Heart left ventricle (tissue), 16 donors: Measurements from ENCODE around the gene FHL2. TPM values are rescaled to one million over a fixed set of nuclear protein-coding genes. Genes with fewer than 3 reads are reported as not detected.

Source experiments
- ATAC-seq, 4 donors: fragments of 200-7000 bp; cut with Tn5 transposase; one replicate each; pipeline ENCODE4 v1.9.1; 2020 to 2022; ENCODE audit warnings: moderate library complexity in 4 of 4, mild to moderate bottlenecking in 3 of 4, moderate number of reproducible peaks in 1 of 4
- DNase-seq, 5 donors: peaks; one replicate each; pipeline ENCODE4 v3.0.0-alpha.2; 2020
- H3K27ac ChIP-seq, 12 donors: fragments of 200-600 bp; sonication (generic) in 4 of 12; one replicate each; pipeline versions ENCODE4 v1.5.0 to v1.8.0; 2016 to 2022; ENCODE audit warnings: mild to moderate bottlenecking in 2 of 12
- H3K27me3 ChIP-seq, 9 donors: fragments of 200-600 bp; sonication (generic) in 2 of 9; one replicate each; pipeline versions ENCODE4 v1.5.1 to v1.8.0; 2016 to 2022; ENCODE audit warnings: mild to moderate bottlenecking in 3 of 9
- H3K36me3 ChIP-seq, 9 donors: fragments of 200-600 bp; sonication (generic) in 2 of 9; one replicate each; pipeline versions ENCODE4 v1.5.0 to v1.8.0; 2018 to 2022; ENCODE audit warnings: mild to moderate bottlenecking in 2 of 9
- H3K4me1 ChIP-seq, 12 donors: fragments of 200-600 bp; sonication (generic) in 4 of 12; one replicate each; pipeline versions ENCODE4 v1.5.0 to v1.8.0; 2016 to 2022; ENCODE audit warnings: mild to moderate bottlenecking in 3 of 12
- H3K4me3 ChIP-seq, 12 donors: fragments of 200-600 bp; sonication (generic) in 4 of 12; one replicate each; pipeline versions ENCODE4 v1.5.0 to v1.8.0; 2017 to 2022; ENCODE audit warnings: mild to moderate bottlenecking in 9 of 12, moderate library complexity in 4 of 12
- H3K9me3 ChIP-seq, 12 donors: fragments of 200-600 bp; sonication (generic) in 4 of 12; one replicate each; pipeline versions ENCODE4 v1.5.0 to v1.8.0; 2016 to 2022; ENCODE audit warnings: mild to moderate bottlenecking in 1 of 12
- POLR2A ChIP-seq, 2 donors: fragments of 450-650 bp; IDR thresholded peaks; one replicate each; pipeline ENCODE4 v1.6.1; 2017; ENCODE audit warnings: antibody characterized with exemption in 2 of 2, mild to moderate bottlenecking in 2 of 2, moderate library complexity in 2 of 2
- WGBS, 4 donors: extraction: QIAGEN DNeasy Blood & Tissue Kit in 2 of 4; methylation state at CpG; one replicate each; pipeline versions ENCODE4 v1.1.5 to v1.1.7; 2013 to 2018; 5-methylcytosine and 5-hydroxymethylcytosine counted together
- intact Hi-C, 10 donors: fragments of 100-400 bp; cut with DNase I; formaldehyde crosslinking; loops; one replicate each; pipeline versions ENCODE4 v1.11.1 to v1.14.2; 2022
- polyA plus RNA-seq, 2 donors: library from polyadenylated mRNA; stranded (reverse); fragments of 200-250 nt; gene quantifications; one replicate each; pipeline ENCODE4 v1.2.3, GENCODE V29; 2013
- total RNA-seq, 9 donors: library from RNA; depleted of rRNA in 2 of 9; stranded (reverse); fragments of >200 nt in 2 of 9; fragmentation: NEBNext Ultra II Directional in 3 of 9; extraction: Animal tissue kit (Norgen Biotek cat#: 25700) in 3 of 9; gene quantifications; one replicate each; pipeline versions ENCODE4 v1.1.0 to v1.2.4, GENCODE V29; 2016 to 2023
- TF ChIP-seq, protein P1 (sequence below), 12 donors: fragments of 200-600 bp; sonication (generic) in 4 of 12; IDR thresholded peaks; one replicate each; pipeline versions ENCODE4 v1.5.0 to v1.8.0; 2018 to 2022; ENCODE audit warnings: antibody characterized with exemption in 12 of 12, mild to moderate bottlenecking in 5 of 12
- donor health status: ischemic (EF 13 %, LVEDD 7.1; RV severe dilation, severe dysfunction).
- donor health status: healthy with polysubstance abuse.
- donor health status: DM: no; HTN: yes; CAD: no.
- donor health status: DM: no; HTN: no; CAD: no.
- donor health status: ischemic (EF 25% LVEDD 6.9; RV normal size, moderate dysfunction).
- donor health status: ischemic (EF 25% LVEDD 5.7; RV mildly dilated, moderate dysfunction).
- donor health status: healthy.
- donor health status: DM: yes; HTN: yes; CAD: no.
- donor health status: ischemic (EF 35%, LVEDD 5.7; RV mildly dilated, moderate dysfunction).
- donor health status: nonischemic (EF 11% LVEDD 7.7; RV severe dilation, severe dysfunction).
- donor health status: DM: yes; HTN: yes; CAD: no.
- donor health status: PGD.
- donor health status: ischemic (EF 29% LVEDD 5.4; RV normal size, mild dysfunction).
- donor health status: nonischemic (EF 23%, LVEDD 6.1; RV moderate dilation, normal function).

The FHL2 gene
- total and polyA plus RNA-seq, 11 donors = 649 to 4,692 (median 1,165) TPM

DNA sequence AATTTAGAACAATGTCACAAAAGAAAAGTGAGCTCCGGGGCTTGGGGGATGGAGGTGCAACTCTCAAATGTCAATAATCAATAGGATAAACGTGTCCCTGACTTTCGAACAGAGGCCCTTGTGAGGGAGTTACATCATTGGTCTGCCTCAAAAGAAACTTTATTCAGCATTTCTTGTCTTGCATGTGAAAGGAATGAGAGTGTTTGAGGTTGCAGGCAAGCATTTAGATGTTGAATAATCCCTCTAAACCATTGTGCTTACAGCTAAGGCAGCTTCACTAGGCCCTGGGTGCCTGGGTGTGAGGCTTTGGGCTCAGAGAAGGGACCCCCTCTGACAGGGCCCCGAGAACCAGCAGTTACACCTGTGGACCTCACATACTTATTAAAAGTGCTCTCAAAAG is 28.6 kb upstream of the FHL2 start:
- peak in 2 of 4 donors; percentile 6 for ATAC-seq
- H3K4me3 ChIP-seq = no peak overlapping the region
- no peaks in the 10 kb centered on the region for H3K9me3 ChIP-seq
- H3K4me1 ChIP-seq = peaks cover 0 to 70% (median 11%) of the 10 kb centered on the region in 12 donors
- intact Hi-C loops = no loop called here
- TF ChIP-seq POLR2A (IDR thresholded peaks at IDR 0.05) = peak in 1 of 2 donors; percentile 7
- TF ChIP-seq, protein P1, sequence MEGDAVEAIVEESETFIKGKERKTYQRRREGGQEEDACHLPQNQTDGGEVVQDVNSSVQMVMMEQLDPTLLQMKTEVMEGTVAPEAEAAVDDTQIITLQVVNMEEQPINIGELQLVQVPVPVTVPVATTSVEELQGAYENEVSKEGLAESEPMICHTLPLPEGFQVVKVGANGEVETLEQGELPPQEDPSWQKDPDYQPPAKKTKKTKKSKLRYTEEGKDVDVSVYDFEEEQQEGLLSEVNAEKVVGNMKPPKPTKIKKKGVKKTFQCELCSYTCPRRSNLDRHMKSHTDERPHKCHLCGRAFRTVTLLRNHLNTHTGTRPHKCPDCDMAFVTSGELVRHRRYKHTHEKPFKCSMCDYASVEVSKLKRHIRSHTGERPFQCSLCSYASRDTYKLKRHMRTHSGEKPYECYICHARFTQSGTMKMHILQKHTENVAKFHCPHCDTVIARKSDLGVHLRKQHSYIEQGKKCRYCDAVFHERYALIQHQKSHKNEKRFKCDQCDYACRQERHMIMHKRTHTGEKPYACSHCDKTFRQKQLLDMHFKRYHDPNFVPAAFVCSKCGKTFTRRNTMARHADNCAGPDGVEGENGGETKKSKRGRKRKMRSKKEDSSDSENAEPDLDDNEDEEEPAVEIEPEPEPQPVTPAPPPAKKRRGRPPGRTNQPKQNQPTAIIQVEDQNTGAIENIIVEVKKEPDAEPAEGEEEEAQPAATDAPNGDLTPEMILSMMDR (IDR thresholded peaks at IDR 0.05) = no peak
- DNase-seq = no peak
- WGBS, 4 donors = 48 to 61% (median 51%) methylated on average over 4 of the region's 4 CpGs
- no peaks in the 10 kb centered on the region for H3K27me3 ChIP-seq
- H3K36me3 ChIP-seq = peaks cover 0 to 24% (median 0%) of the 10 kb centered on the region in 9 donors
- peak overlapping the region in 8 of 12 donors; percentile 19 to 97 (median 92) for H3K27ac ChIP-seq

DNA sequence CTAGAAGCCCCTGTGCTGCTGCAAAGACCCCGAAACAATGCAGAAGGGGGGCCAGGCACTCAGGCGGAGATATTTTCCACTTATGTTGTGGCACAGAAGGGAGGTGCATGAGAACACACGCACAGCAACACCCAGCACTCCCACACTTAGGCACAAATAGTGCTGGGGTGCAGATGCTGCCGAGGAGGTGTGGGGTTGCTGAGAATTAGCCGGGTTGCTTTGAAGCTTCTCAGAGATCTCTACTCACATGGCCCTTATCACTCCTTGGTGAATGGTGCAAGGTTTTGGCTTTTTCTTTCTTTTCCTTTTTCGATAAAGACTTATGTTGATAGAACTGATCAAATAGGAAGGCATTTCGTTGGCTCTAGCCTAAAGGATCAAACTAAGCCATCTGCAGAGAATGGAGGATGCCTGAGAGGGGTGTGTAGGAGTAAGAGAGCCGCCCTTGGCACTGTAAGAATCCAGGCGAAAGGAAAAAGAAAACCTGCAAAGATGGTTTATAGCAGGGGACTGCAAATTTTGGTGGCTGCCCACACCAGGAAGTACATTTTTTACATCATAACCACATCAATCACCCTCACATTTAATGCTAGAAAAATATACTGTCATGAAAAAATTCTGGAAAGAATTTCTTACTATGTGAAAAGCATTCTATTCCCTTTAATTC is 27.9 kb upstream of the FHL2 start:
- intact Hi-C loops = no loop called here
- no peak for DNase-seq
- peak in 3 of 4 donors; percentile 1 to 25 (median 3) for ATAC-seq
- TF ChIP-seq, protein P1 (IDR thresholded peaks at IDR 0.05) = no peak
- TF ChIP-seq POLR2A (IDR thresholded peaks at IDR 0.05) = peak in 1 of 2 donors; percentile 8
- 27 to 52% (median 32%) methylated on average over 9 of the region's 9 CpGs for WGBS, 4 donors
- H3K27me3 ChIP-seq = no peaks in the 10 kb centered on the region
- H3K27ac ChIP-seq = peak overlapping the region in 7 of 12 donors; percentile 82 to 97 (median 92)
- peaks cover 0 to 24% (median 0%) of the 10 kb centered on the region in 9 donors for H3K36me3 ChIP-seq
- peak overlapping the region in 1 of 12 donors; percentile 9 for H3K4me3 ChIP-seq
- no peaks in the 10 kb centered on the region for H3K9me3 ChIP-seq
- H3K4me1 ChIP-seq = peaks cover 0 to 69% (median 7%) of the 10 kb centered on the region in 12 donors

DNA sequence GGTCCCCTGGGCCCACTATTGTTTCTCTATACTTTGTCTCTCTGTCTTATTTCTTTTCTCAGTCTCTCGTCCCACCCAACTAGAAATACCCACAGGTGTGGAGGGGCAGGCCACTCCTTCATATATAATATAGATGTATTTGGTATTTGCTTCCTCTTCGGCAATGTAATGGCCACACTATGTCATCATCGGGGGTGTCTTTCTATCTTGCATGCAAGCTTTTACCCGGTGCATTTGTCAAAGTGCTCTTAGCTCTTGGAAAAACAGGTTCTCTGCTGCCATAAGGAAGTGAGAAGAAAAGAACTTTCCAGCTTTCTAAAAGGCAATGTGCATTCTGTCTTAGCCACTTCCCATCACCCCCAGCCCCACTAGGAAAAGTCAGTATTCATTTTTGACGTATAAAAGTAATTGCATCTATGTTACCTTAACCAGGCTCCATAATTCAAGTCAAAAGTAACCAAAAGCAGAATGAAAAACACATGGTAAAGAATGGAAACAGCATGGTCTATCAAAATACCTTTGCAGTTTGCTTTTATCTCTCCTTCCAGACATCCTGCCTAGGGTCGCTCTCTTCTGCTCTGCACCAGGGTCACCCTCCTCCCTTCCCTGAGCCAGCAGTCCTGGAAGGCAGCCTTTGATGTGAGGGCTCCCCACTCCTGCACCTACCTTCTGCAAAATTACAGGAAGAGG is 27.2 kb upstream of the FHL2 start:
- WGBS, 4 donors = 30 to 40% (median 32%) methylated on average over 6 of the region's 6 CpGs
- peak in 3 of 4 donors; percentile 4 to 16 (median 10) for ATAC-seq

More for the DNA sequence above, 27.2 kb upstream of the FHL2 start:
- Histone ChIP-seq H3K4me3 (no peak overlapping the region), H3K9me3 (no peaks in the 10 kb centered on the region), H3K4me1 (peaks cover 0 to 68% (median 6%) of the 10 kb centered on the region in 12 donors), H3K27ac (peak overlapping the region in 6 of 12 donors; percentile 88 to 97 (median 92)), H3K36me3 (peaks cover 0 to 31% (median 0%) of the 10 kb centered on the region in 9 donors), H3K27me3 (no peaks in the 10 kb centered on the region)
- DNase-seq = no peak
- TF ChIP-seq POLR2A (IDR thresholded peaks at IDR 0.05) = peak in 1 of 2 donors; percentile 35
- TF ChIP-seq, protein P1 (IDR thresholded peaks at IDR 0.05) = no peak
- intact Hi-C loops = no loop called here
